B cell (primary cell): ENCODE measurements around the gene SYTL5. TPM values are rescaled to one million over a fixed set of nuclear protein-coding genes. Genes with fewer than 3 reads are reported as not detected.

Source experiments
- ATAC-seq: fragments of 200-7000 bp; cut with Tn5 transposase; one replicate; pipeline ENCODE4 v1.10.0; 2021; ENCODE audit warnings: low read depth, mild to moderate bottlenecking, moderate number of reproducible peaks, moderate library complexity
- CTCF ChIA-PET: fragments of 350-600 bp; sonication (Branson Sonifier 250); formaldehyde crosslinking; loops from one replicate; lab custom pipeline; 2021; ENCODE audit warnings: antibody characterized with exemption, inconsistent platforms; lab: Charles Lee
- POLR2A ChIA-PET: fragments of 350-600 bp; sonication (Branson Sonifier 250); formaldehyde crosslinking; loops from one replicate; lab custom pipeline; 2021; ENCODE audit warnings: antibody characterized with exemption; lab: Charles Lee
- DNase-seq: peaks from one replicate; pipeline ENCODE4 v3.0.0; 2013
- H2AFZ ChIP-seq: 2 replicates; pipeline ENCODE4 v1.6.1; 2012; ENCODE audit warnings: mild to moderate bottlenecking, low read depth, low read length; ENCODE audit not compliant: insufficient read depth, poor library complexity, severe bottlenecking
- H3K27ac ChIP-seq, 2 donors: 1 replicate in 1 of 2; 2 replicates in 1 of 2; pipeline ENCODE4 v1.5.1; 2012 to 2013; ENCODE audit warnings: low read length in 2 of 2, mild to moderate bottlenecking in 2 of 2, moderate library complexity in 1 of 2
- H3K27me3 ChIP-seq, 4 experiments: fragments of 200-600 bp in 1 of 4; sonication (generic) in 1 of 4; replicated peaks in 1 of 4; 1 replicate in 2 of 4; 2 replicates in 2 of 4; pipeline versions ENCODE4 v1.6.1 to v1.7.0; 2013 to 2016; ENCODE audit warnings: low read length in 3 of 4, mild to moderate bottlenecking in 2 of 4, mixed read lengths in 1 of 4, moderate library complexity in 1 of 4; ENCODE audit not compliant: insufficient read depth in 4 of 4, control insufficient read depth in 3 of 4; ENCODE audit errors: control extremely low read depth in 1 of 4
- H3K36me3 ChIP-seq, 2 experiments: replicated peaks in 1 of 2; 1 replicate in 1 of 2; 2 replicates in 1 of 2; pipeline versions ENCODE4 v1.6.1 to v1.7.1; 2013; ENCODE audit warnings: low read length in 1 of 2; ENCODE audit not compliant: insufficient read depth in 2 of 2, control insufficient read depth in 1 of 2; ENCODE audit errors: control extremely low read depth in 1 of 2, extremely low read depth in 1 of 2
- H3K4me1 ChIP-seq, 2 donors: fragments of 200-600 bp in 1 of 2; sonication (generic) in 1 of 2; 1 replicate in 1 of 2; 2 replicates in 1 of 2; pipeline versions ENCODE4 v1.5.1 to v1.6.1; 2013 to 2017; ENCODE audit warnings: low read length in 2 of 2; ENCODE audit not compliant: control insufficient read depth in 2 of 2, insufficient read depth in 2 of 2
- H3K4me2 ChIP-seq: replicated peaks from 2 replicates; pipeline ENCODE3; 2012; ENCODE audit warnings: mild to moderate bottlenecking, low read depth, low read length; ENCODE audit not compliant: poor library complexity, severe bottlenecking
- H3K4me3 ChIP-seq, 5 experiments: fragments of 200-600 bp in 1 of 5; sonication (generic) in 1 of 5; 1 replicate in 3 of 5; 2 replicates in 2 of 5; pipeline versions ENCODE4 v1.5.1 to v1.7.0; 2011 to 2016; ENCODE audit warnings: low read length in 4 of 5, mild to moderate bottlenecking in 4 of 5, low read depth in 2 of 5, control low read depth in 1 of 5, moderate library complexity in 1 of 5; ENCODE audit not compliant: insufficient read depth in 1 of 5; ENCODE audit errors: control extremely low read depth in 1 of 5, extremely low read depth in 1 of 5
- H3K79me2 ChIP-seq: fragments of 200-600 bp; sonication (generic); one replicate; pipeline ENCODE4 v1.6.0; 2016; ENCODE audit warnings: low read length; ENCODE audit not compliant: control insufficient read depth, insufficient read depth
- H3K9ac ChIP-seq: fragments of 200-600 bp; sonication (generic); 2 replicates; pipeline ENCODE4 v1.6.1; 2017; ENCODE audit warnings: mild to moderate bottlenecking, low read length, moderate library complexity
- H3K9me3 ChIP-seq, 3 donors: one replicate each; pipeline versions ENCODE4 v1.6.1 to v1.7.1; 2013; ENCODE audit warnings: low read length in 2 of 3; ENCODE audit not compliant: control insufficient read depth in 2 of 3, insufficient read depth in 1 of 3; ENCODE audit errors: control extremely low read depth in 1 of 3
- H4K20me1 ChIP-seq: 2 replicates; pipeline ENCODE4 v1.6.0; 2012; ENCODE audit warnings: mild to moderate bottlenecking, low read length; ENCODE audit not compliant: insufficient read depth, control insufficient read depth, poor library complexity, severe bottlenecking
- H3K27ac Mint-ChIP-seq: one replicate; pipeline ENCODE4 v1.8.0; 2021; ENCODE audit warnings: mixed read lengths
- H3K27me3 Mint-ChIP-seq: one replicate; pipeline ENCODE4 v1.8.0; 2021; ENCODE audit warnings: mixed read lengths
- H3K4me1 Mint-ChIP-seq: one replicate; pipeline ENCODE4 v1.8.0; 2021; ENCODE audit warnings: mixed read lengths
- H3K4me3 Mint-ChIP-seq: one replicate; pipeline ENCODE4 v1.8.0; 2021; ENCODE audit warnings: mixed read lengths
- H3K9me3 Mint-ChIP-seq: one replicate; pipeline ENCODE4 v1.8.0; 2022; ENCODE audit warnings: mixed read lengths; ENCODE audit not compliant: insufficient read depth
- CTCF ChIP-seq: fragments of 200-600 bp; IDR thresholded peaks from one replicate; pipeline ENCODE4 v1.8.0; 2022; ENCODE audit warnings: antibody characterized with exemption, mild to moderate bottlenecking
- EZH2 ChIP-seq: IDR thresholded peaks from 2 replicates; pipeline ENCODE4 v1.6.1; 2012; ENCODE audit warnings: borderline replicate concordance, low read depth, mild to moderate bottlenecking, moderate library complexity, low read length; ENCODE audit not compliant: insufficient read depth, poor library complexity, severe bottlenecking
- WGBS: methylation state at CpG from one replicate; pipeline ENCODE4 v1.1.5; 2013; ENCODE audit warnings: missing lambda C conversion rate; ENCODE audit not compliant: insufficient coverage; 5-methylcytosine and 5-hydroxymethylcytosine counted together
- intact Hi-C: fragments of 100-400 bp; cut with micrococcal nuclease; formaldehyde crosslinking; loops from one replicate; pipeline ENCODE4 v1.10.0; 2022
- polyA plus RNA-seq: library from polyadenylated mRNA; depleted of rRNA; stranded (reverse); fragments of >200 nt; gene quantifications from 2 replicates; pipeline ENCODE4 v1.2.3, GENCODE V29; 2012
- small RNA-seq: library from RNA; depleted of rRNA; stranded (forward); fragments of <200 nt; gene quantifications from one replicate; pipeline ENCODE3, GENCODE V24; 2012; ENCODE audit warnings: low replicate concordance, low read depth; ENCODE audit not compliant: insufficient read length
- total RNA-seq, 2 donors: library from RNA; stranded (reverse); fragments of 120-200 nt in 1 of 2; gene quantifications; 1 replicate in 1 of 2; 2 replicates in 1 of 2; pipeline versions ENCODE4 v1.2.3 to v1.2.4, GENCODE V29; 2013 to 2022

Gene SYTL5
- total and polyA plus RNA-seq, 2 donors (not counting 1 experiment from before 2014, with no cell fraction given): 0.01 TPM; not detected in 1

- H2AFZ ChIP-seq: no peak overlapping the region
- peak; percentile 6 for DNase-seq
- WGBS: 45% methylated on average over 2 of the region's 3 CpGs
- H3K27me3 Mint-ChIP-seq: peaks cover 6% of the 10 kb centered on the region
- no peaks in the 10 kb centered on the region for H3K4me1 Mint-ChIP-seq
- H3K27me3 ChIP-seq: no peaks in the 10 kb centered on the region
- no peaks in the 10 kb centered on the region for H3K9me3 ChIP-seq
- H3K36me3 ChIP-seq: no peaks in the 10 kb centered on the region
- H3K79me2 ChIP-seq: no peaks in the 10 kb centered on the region
- H3K4me3 Mint-ChIP-seq: no peak overlapping the region
- H3K27ac Mint-ChIP-seq: no peak overlapping the region
- H3K27ac ChIP-seq: no peak overlapping the region
- ChIA-PET CTCF (interaction anchor here (0.7 to 2.1 kb wide), 2 partner anchors 8 to 721 kb away, joined by 3 to 12 read pairs; no protein-coding TSS in a partner anchor), POLR2A (no interaction called here)
- TF ChIP-seq CTCF (no peak), EZH2 (no peak)
- intact Hi-C loops: no loop called here
- no peaks in the 10 kb centered on the region for H3K9me3 Mint-ChIP-seq
- H3K4me3 ChIP-seq: no peak overlapping the region
- H3K9ac ChIP-seq: no peak overlapping the region
- H3K4me1 ChIP-seq: no peaks in the 10 kb centered on the region
- no peak for ATAC-seq
- H3K4me2 ChIP-seq: no peak overlapping the region
- H4K20me1 ChIP-seq: no peaks in the 10 kb centered on the region
Observed at GRCh38 chrX:38175139-38175538, 168.8 kb downstream of the SYTL5 start.

DNA sequence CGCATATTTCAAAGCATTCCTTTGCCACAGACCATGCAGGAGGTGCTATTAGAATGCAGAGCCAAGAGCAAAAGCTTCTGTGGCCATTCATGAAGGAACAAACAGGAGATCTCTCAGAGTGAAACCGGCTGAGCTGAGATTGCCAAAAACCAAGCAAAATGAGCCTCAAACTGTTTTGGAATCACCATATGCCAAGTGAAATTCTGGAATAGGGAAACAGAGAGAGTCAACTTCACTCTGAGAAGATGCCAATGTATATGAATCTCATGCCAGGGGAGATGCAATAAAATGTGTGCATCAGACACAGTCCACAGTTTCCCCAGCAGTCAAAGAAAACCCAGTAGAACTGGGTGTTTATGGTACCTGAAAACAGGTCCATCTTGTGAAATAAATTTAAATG lies 172.0 kb downstream of the SYTL5 start:
- WGBS: no CpG with 5 or more reads among the region's 2 CpGs
- Mint-ChIP-seq H3K27me3 (peaks cover 12% of the 10 kb centered on the region), H3K4me1 (no peaks in the 10 kb centered on the region), H3K9me3 (no peaks in the 10 kb centered on the region), H3K27ac (no peak overlapping the region), H3K4me3 (no peak overlapping the region)
- TF ChIP-seq EZH2: no peak
- no peak for TF ChIP-seq CTCF
- Histone ChIP-seq H3K27ac (no peak overlapping the region), H3K79me2 (no peaks in the 10 kb centered on the region), H4K20me1 (no peaks in the 10 kb centered on the region), H3K4me2 (no peak overlapping the region), H3K9me3 (no peaks in the 10 kb centered on the region), H3K36me3 (no peaks in the 10 kb centered on the region), H2AFZ (no peak overlapping the region), H3K27me3 (no peaks in the 10 kb centered on the region), H3K4me3 (no peak overlapping the region), H3K4me1 (no peaks in the 10 kb centered on the region), H3K9ac (no peak overlapping the region)
- no peak for DNase-seq
- ChIA-PET POLR2A (no interaction called here), CTCF (no interaction called here)
- no peak for ATAC-seq
- intact Hi-C loops: no loop called here

Small RNAs within 50 kb of the gene (small RNA-seq; reads per million reads assigned to genes)
- gene MIR548AJ2: not detected

Other genes with a start within 250 kb of the SYTL5 start
- 127 and 132 TPM in 2 replicates for gene CYBB, start 226.5 kb upstream of the SYTL5 start, total RNA-seq
- gene CYBB, start 226.5 kb upstream of the SYTL5 start, polyA plus RNA-seq: 72.1 and 77.4 TPM in 2 replicates
- gene DYNLT3, start 159.0 kb upstream of the SYTL5 start, total RNA-seq: 20.4 and 25.1 TPM in 2 replicates
- 15.3 and 18.7 TPM in 2 replicates for gene DYNLT3, start 159.0 kb upstream of the SYTL5 start, polyA plus RNA-seq
- 0.59 and 0.83 TPM in 2 replicates for gene SRPX, start 214.3 kb downstream of the SYTL5 start, total RNA-seq
- gene SRPX, start 214.3 kb downstream of the SYTL5 start, polyA plus RNA-seq: not detected in 2 replicates